Stimulated activated CD4-positive, alpha-beta T cell treated with anti-CD3 and anti-CD28 coated beads, Interleukin-2, amount 100 ng/mL, for 48 hours (primary cell): ENCODE results near the gene ING4.

Experiments
- DNase-seq, 2 donors: peaks; one replicate each; pipeline ENCODE4 v3.0.0-alpha.2; 2020

The ING4 gene

DNA sequence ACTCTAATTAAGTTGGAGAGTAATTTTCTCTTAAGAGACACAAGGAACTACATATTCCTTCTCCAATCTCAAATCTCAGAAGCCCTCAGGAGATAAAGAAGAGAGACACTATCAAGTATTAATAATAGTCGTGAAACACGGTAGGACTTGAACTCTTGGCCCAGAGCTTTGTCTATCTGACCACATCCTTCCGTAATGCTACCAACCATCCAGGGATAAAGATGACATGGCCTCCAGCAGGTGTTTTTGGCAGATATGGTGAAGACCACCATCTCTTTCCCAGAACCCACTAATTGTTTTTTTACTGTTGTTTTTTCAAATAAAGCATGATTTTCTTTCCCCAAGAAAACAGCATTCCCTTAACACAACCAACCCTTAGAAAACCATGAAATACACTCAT is 22.9 kb upstream of the ING4 start:
- DNase-seq, result no peak

DNA sequence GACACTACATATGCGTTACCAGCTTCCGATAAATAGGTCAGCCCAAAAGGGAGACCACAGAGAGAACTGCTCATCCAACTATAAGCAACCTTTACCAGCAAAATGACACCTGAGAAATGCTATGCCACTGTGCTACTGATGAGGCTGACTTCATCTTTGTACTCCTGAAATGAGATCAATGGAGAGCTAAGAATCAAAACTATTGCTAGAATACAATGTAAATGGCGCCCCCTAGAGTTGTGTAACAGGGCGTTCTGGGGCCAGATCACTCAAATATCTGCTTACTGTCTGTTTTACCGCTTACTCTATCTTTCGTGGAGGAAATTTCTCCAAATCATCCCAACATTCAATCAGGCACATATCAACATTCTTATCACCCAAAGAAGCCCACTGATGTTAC is 21.7 kb upstream of the ING4 start:
- DNase-seq, result peak; percentile 35 to 40

DNA sequence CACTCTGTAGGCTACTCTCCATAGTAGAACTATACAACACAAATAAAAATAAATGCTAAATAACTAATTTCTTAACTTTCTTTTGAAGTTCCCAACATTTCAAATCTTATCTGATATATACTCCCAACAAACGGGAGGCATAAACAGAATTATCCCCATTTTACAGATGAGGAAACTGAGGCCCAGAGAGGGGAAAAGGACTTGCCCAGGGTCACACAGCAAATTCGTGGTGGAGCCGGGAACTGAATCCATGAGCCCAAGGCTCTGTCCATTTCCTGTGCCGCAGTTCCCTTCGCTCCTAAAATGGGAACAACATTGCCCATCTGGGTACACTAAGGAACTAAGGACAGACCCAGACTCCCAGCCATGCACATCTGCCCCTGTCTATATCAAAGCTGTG is 14.0 kb upstream of the ING4 start:
- DNase-seq, result no peak

DNA sequence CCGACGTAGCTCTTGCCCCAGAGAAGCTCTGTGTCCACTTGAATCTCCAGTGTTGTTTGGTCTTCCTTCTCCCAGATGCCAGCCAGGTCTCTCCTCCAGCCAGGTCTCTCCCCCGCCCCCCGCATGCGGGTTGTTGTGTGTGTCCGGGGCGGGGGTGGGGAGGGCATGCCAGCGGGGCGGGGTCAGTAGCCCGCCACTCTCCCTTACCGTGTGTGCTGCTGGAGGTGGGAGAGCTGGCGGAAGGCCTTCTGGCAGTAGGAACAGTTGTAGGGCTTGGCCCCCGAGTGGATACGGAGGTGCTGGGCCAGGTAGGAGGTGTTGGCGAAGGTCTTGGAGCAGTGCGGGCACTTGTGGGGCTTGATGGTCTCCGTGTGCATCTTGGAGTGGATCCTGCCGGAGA is 9.2 kb upstream of the ING4 start:
- no peak for DNase-seq

DNA sequence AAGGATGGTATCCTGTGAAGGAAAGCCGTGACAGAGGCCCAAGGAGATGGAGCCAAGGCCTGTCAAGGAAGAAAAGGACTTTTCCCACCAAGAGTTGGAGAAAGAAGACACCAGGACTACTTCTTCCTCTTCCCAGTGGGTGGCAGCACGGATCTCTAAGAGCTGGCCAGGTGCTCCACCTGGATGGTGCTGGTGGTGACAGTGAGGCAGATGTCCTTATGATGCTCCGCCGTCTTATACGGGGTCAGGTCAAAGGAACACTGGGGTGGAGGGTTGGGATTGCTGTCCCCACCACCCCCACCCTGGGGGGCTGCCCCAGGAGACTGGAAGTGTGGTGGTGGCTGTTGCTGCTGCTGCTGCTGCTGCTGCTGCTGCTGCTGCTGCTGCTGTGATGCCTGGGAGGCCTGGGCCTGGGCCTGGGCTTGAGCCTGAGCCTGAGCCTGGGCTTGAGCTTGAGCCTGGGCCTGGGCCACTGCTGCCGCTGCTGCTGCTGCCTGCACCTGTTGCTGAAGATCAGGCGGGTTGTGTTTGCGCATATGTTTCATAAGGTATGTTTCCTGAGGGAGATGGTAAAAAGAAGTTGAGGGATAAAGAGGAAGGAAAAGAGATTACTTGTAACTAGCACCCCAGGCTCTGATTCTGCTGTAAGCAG is 4.8 kb upstream of the ING4 start:
- DNase-seq, result no peak

DNA sequence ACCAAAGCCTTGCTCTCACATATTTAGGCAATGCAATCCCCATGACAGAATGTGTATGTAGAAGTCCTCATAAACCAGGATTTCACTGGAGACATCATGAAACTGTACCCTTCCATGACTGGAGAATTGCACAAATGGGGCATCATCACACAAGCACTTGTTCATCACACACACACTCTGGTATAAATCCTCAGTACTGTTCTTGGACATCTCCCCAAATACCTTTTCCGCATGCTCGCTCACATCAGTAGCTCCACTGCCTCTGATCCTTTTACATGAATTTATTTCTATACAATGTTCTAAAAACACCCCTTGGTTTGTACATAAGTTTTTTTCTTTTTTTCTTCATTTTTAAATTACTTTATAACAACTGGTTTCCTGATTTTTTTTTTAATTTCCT is 3.3 kb upstream of the ING4 start:
- no peak for DNase-seq

DNA sequence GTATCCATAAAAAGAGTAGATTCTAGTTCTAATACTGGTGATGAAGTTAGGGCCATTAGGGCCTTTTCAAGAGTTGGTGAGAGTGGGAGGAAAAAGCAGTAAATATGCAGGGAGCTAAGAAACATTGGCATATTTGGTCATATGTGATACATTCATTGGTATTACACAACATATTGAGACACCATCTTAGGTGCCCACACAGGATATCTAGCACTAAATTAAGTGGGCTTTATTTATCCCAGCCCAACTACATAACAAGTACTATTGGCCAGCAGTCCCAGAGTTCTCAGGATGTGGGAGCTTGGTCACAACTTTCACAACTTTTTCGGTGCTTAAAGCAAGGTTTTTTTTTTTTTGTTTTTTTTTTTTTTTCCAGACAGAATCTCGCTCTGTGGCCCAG is 2.0 kb upstream of the ING4 start:
- no peak for DNase-seq

DNA sequence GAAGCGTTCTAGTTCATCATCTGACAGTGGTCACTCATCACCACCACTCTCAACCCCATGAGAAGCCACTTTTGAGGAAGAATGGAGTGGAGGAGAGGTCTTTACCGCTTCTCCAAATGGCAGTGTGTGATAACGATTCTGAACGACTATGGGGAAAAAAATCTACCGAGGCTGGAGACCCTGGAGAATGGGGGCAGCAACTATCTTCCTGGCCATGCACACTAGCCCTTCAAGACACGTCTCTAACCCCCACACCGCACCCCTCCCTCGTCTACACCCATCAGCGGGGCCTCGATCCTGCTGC is 365 bp downstream of the ING4 start:
- no peak for DNase-seq

DNA sequence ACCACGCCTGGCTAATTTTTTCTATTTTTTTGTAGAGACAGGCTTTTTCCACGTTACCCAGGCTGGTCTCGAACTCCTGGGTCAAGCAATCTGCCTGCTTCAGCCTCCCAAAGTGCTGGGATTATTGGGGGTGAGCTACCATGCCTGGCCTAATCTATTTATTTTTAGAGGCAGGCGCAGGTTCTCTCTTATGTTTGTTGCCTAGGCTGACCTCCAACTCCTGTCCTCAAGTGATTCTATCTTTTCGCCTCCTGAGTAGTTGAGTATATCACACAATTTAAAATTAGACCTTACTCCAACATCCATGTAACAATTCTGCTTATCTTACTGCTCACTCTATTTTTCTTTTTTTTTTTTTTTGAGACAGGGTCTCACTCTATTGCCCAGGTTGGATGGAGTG is 8.9 kb downstream of the ING4 start:
- DNase-seq, result no peak

DNA sequence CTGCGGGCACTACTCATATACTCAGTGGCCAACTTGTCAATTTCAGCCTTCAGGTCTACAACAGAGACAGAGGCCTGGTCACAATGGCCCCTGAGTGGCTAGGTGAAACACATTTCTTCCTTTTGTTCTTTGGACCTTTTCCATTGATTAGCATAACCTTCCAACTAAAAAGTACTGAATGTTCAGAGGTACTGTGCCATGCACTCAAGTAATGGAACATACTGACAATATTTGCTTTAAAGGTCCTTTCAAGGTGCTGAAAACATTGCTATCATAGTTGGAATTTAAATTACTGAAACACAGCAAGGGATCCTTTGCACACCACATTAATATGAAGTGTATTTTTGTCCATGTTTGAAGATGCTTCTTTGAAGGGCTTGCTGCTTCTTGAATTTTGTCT is 9.6 kb downstream of the ING4 start:
- DNase-seq, result no peak

DNA sequence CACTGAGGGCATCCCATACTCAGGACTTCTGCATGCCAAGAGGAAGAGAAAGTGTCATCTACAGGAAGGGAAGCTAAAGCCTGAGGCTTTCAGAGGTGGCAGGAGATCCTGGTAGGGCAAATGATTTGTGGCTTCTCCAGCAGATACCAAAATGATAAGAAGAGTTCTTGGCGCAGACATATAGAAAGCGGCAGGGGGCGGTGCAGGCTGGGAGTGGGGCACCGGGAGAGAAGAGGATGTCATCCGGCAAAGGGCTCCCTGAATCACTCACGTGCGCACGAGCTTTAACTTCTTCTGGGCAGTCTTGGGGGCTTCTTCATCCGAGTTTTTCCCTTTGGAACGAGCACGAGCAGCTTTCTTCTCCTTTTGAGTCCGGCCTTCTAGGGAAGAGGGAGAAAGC is 10.5 kb downstream of the ING4 start:
- DNase-seq, result no peak

DNA sequence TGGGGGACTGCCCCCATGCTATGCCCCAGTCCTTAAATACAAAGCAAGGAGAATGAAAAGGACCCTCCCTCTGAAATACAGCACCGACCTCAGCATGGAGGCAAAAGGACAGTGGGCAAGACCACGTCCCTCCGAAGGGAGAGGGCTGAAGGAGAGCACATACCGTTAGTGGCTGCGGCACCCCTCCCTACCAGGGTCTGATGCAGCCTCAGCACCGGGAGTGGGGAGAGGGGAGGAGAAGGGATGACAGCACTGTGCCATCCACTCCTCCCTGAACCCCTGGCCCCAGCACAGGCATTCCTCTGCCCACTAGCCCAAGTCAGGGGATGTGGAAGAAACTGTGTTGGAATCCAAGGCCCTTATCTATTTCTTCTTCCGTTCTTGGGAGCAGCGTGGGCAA is 12.1 kb downstream of the ING4 start:
- no peak for DNase-seq

DNA sequence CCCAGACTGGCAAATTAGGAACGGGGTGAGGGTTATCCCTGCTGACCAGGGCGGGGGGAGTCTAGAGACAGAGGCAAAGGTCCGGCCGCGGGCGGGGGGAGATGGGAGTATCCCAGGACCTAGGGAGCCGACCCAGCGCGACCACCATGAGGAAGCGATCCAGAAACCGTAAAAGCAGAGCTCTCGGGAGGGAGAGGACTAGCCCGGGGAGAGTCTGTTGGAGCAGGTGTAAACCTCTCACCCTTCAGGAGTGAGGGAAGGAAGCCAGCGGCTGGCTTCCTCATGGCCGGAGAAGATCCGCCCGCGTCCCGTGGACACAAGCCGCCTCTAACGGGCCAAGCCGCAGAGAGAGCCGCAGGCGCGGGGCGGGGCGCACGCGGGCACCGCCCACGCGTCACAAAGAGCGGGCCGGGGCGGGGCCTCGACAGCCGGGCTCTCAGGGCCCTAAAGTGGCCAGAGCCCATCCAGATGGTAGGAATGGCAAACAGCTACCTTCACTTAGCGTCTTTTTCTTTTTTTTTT is 15.8 kb downstream of the ING4 start, which contains the start of gene ACRBP:
Gene ACRBP, minus strand, starts transcription at position 350 of the 522 bp plus-strand sequence. Its CDS starts 66 bp downstream, at position 284.
- DNase-seq, result peak; percentile 27 to 28

DNA sequence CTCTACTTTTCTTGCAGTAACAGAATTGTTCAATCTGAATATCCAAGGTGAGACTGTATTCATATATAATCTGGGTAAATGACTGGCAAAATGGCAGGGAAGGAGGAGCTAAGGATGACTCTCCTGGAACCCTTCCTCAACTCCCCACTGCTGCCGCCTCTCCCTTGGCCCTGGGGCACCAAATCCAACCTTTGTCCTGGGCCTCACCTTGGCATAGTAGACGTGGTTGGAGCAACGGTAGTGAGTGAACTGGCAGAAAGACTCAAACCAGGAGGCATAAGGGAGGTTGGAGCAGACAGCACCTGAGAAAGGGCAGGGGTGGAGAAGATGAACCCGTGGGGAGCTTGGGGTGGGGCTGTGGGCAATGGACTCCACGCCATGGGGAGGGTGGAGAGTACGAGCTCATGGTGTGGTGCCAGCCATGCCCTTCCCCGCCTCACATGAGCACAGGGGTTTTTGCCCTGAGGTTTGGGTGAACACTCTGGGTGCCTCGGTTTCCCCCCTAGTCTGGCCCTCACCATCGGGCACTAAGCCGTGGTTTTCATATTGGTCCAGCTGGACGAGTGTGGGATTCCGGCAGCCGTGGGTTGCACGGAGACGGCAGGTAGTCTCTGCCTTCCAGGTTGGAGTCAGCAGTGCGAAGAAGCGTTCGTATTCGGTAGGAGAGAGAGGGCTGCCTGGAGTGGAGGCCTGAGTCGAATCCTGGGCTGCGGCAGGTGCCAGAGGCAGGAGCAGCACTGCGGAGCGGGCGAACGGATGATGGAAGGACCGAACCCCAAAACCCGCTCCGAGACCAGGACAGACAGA is 16.4 kb downstream of the ING4 start:
- no peak for DNase-seq

DNA sequence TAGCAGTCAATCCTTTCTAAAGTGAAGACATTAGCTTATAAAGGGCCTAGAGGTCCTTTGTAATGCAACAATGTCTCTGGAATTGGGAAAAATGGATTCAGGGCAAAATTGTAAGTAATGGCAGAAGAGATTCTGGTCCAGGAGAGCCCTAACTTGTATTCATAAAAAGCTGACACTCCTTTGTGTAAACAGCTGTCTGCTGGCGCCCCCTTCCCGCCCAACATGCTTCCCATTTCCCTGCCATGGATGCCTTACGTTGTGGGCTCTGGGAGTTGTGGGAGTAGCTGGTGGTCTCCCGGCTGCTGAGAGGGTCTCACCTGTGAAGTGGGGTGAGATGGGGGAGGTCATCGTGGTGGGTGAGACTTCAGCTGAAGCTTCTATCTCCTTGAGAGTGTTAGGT is 18.0 kb downstream of the ING4 start:
- no peak for DNase-seq

DNA sequence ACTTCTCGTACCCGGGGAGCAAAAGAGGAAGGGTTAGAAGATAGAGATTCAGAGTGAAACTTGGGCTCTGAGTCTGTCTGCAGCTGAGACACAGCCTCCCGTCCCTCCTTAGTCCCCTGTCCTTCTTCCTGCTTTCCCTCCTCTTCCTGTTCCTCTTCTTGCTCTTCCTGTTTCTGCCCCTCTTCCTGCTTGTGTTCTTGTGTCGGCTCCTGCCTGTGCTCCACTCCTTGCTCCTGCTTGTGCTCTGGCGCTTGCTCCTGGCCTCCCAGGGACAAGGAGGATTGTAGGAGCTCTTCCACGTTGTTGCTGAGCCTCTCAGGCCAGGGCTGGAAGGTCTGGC is 18.7 kb downstream of the ING4 start:
- no peak for DNase-seq

DNA sequence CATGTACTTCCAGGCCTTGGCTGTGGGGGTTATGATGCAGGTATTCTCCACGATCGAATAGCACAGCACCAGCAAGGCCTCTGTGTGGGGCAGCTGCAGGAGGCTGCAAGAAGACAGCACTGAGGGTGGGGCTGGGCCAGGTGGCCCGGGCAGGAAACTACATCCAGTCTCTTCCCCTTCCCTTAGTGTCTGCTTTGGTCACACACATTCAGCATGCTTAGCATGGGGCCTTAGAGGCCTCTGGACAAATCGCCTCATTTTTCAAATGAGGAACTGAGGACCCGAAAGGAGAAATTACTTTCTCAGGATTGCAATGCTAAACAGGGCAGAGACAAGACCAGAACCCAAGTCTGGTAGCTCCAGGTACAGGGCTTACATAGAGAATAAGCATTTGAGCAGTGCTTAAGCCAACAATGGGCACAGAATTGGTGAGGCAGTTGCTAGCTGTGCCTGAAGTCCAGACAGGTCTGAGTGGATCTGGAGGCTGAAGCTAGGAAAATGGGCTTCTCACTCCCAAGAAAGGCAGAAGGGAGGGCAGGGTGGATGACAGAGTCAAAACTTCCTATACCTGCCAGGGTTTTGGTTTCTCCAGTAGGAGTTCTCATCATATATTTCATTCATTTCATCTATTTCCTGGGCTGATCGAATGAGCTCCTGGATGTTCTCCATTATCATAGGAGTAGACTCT is 19.2 kb downstream of the ING4 start:
- DNase-seq, result no peak

DNA sequence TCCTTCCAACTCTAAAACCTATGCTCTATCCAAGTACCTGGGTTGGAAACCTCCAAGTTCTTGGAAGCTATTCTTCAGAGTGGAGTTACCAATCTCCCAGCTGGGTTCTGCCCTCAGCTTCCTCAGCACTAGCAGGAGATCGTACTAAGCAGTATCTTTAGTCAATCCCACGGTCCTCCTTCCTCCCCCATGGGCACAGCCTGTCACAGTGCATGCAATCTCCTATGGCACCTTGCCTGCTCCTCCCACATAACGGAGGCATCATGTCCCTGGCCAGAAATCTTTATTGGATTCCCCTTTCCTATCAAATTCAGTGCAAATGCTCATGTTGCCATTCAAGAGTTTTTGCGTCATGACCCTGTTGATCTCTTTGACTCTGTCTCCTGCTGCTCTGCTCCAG is 21.8 kb downstream of the ING4 start:
- DNase-seq, result no peak

DNA sequence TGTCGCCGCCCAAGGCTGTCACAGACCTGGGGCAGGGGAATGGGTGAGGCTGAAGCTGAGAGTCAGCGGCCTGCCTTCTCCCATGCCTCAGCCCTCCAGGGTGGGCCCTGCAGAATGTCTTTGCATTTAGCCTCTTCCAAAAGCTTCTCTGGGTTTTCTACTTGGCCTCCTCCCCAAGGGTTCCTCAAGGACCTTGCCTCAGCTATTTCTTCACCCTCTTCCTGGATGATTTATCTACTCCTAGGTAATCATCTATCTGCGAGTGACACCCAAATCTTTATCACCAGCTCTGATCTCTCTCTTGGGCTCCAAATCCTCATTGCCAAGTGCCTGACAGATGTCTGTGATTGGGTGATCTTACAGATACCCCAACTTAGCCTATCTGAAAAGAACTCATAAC is 22.4 kb downstream of the ING4 start:
- no peak for DNase-seq

DNA sequence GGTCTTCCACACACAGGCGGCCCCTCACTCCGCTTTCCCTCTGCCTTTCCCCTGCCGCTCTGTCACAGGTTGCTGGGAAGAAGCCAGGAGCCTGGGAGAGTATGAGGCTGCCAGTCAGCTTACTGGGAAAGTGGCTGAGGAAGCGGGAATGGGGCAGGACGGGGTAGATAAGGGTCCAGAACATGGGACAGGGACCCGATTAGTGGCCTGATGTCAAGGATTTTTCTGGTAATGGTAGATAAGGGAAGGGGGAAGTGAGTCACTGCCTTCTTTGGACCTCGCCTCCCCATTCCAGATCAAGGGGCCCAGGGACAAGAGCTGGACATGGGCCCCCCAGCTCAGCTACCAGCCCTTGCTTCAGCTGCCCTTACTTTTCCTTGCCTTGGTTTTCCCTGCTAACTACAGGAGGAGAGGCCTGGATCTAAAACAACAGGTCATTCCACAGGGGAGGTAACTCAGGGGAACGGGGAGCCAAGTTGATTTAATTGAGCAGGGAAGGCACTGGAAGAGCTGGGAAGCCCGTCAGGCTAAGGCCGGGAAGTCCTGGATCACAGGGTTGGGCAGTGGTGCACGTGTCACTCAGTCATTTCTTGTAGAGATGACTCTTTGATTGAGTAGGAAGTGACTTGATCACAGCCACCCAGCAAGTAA is 23.6 kb downstream of the ING4 start:
- no peak for DNase-seq

DNA sequence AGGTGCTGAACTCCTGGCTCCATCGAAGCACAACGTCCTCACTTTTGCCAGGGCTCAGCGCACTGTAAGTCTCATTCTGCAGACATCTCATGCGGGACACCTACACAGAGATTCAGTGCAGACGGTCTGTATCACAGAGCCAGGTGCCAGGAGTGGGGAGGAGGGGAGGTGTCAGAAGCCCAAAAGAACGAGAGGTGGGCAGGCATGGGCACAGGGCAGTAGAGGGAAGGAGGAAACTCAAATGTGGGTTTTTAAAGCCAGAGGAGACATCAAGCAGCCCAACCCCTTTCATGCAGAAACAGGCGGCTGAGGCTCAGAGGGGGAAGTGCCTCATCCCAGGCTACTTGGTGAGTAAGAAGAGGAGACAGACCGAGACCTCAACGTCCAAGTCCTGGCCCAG is 24.6 kb downstream of the ING4 start:
- DNase-seq, result no peak

DNA sequence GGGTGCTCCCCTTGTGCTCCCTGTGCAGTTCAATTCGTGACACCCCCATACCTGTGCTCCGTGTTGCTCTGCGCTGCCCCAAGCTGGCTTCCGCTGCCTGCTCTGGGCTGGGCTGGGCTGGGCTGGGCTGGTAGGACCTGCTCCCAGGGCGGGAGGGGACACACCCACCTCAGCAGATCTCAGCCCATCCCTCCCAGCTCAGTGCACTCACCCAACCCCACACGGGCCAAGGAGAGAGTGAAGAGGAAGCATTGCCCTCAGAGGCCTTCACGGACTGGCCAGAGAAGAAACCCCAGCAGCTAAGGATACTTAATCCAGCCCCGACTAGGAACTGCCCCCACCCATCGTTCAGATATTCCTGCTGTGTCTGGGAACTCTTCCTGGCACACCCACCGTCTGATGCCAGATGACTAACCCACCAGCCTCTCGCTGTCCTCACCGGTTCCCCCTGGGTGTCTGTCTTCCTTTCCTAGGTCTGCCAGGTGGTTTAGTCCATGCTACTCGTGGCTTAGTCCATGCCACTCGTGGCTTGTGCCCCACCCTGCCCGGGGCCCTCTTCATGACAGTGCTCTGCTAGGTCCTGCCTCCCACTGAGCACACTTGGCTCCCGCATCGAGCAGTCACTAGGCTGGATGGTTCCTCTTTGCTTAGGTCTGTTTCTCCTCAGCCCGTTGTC is 26.9 kb downstream of the ING4 start, which contains the start of gene LPAR5:
Gene LPAR5, minus strand, starts transcription at position 104 of the 676 bp plus-strand sequence. CDS start 14,711 bp downstream, outside the sequence.
- no peak for DNase-seq

DNA sequence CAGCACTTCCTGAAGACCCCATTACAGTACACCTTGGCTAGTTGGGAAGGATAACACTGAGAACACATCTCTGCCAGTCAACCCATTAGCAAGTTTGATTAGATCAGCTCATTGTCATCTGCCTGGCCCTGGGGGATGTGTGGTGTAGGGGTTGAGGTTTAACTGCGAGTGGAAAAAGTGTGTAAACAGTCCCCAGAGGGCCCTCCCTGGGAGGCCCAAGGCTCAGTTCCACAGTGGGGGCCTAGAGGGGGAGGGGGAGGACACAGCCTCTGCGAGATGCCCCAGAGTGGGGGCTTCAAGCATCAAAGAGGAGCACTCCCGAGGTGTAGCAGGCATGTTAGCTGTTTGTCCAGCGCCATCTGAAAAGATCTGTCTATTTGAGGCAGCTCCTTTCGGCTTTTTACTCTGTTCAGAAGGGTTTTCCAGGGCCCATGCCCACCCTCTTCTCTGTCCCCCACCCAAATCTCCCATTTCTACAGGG is 27.5 kb downstream of the ING4 start:
- DNase-seq, result no peak
